Stimulated activated naive CD8-positive, alpha-beta T cell treated with anti-CD3 and anti-CD28 coated beads, Interleukin-15, Interleukin-2, amounts not matched to agents 100 U/mL and 50 U/mL, for 24 hours (primary cell): ENCODE data around the gene CDK8.

Experiments used
- ATAC-seq: fragments of 150-1000 bp; cut with Tn5 transposase; one replicate; pipeline ENCODE4 v1.10.0; 2021
- DNase-seq: peaks from one replicate; pipeline ENCODE4 v3.0.0; 2021

CDK8 gene

GRCh38 chr13:26442541-26442940, 188.6 kb downstream of the CDK8 start:
- DNase-seq (no peak), ATAC-seq (no peak)

- ATAC-seq (no peak), DNase-seq (no peak)
Measured at GRCh38 chr13:26445092-26445491, 191.2 kb downstream of the CDK8 start.

- no peak for DNase-seq
- no peak for ATAC-seq
Measured at GRCh38 chr13:26446751-26447150, 192.8 kb downstream of the CDK8 start.

GRCh38 chr13:26448032-26448431, 194.1 kb downstream of the CDK8 start:
- ATAC-seq, result no peak
- DNase-seq, result no peak

GRCh38 chr13:26449063-26449848, 195.3 kb downstream of the CDK8 start:
- no peak for DNase-seq
- ATAC-seq, result no peak
